GM08714 (cell line): ENCODE measurements around the gene ITIH4.

Experiments used
- H3K4me3 ChIP-seq: fragments of 200-500 bp; sonication (Bioruptor generic); 2 replicates; pipeline ENCODE4 v1.5.1; 2014; ENCODE audit warnings: mild to moderate bottlenecking, low read length, inconsistent platforms
- ZNF274 ChIP-seq: IDR thresholded peaks from 2 replicates; pipeline ENCODE4 v1.6.1; 2012; ENCODE audit warnings: mild to moderate bottlenecking, low read depth, low read length

ITIH4 gene

GRCh38 chr3:52792961-52793695, 37.3 kb downstream of the ITIH4 start:
- no peak overlapping the region for H3K4me3 ChIP-seq
- TF ChIP-seq ZNF274 = no peak

- no peak overlapping the region for H3K4me3 ChIP-seq
- TF ChIP-seq ZNF274 = no peak
Observed at GRCh38 chr3:52792413-52792812, 38.1 kb downstream of the ITIH4 start.

GRCh38 chr3:52791928-52792327, 38.5 kb downstream of the ITIH4 start:
- no peak for TF ChIP-seq ZNF274
- no peak overlapping the region for H3K4me3 ChIP-seq

GRCh38 chr3:52791366-52791765, 39.1 kb downstream of the ITIH4 start:
- TF ChIP-seq ZNF274 = no peak

GRCh38 chr3:52790741-52791140, 39.7 kb downstream of the ITIH4 start:
- no peak overlapping the region for H3K4me3 ChIP-seq
- TF ChIP-seq ZNF274 = no peak

More at GRCh38 chr3:52791366-52791765, 39.1 kb downstream of the ITIH4 start:
- no peak overlapping the region for H3K4me3 ChIP-seq

GRCh38 chr3:52790337-52790736, 40.1 kb downstream of the ITIH4 start:
- H3K4me3 ChIP-seq = no peak overlapping the region
- no peak for TF ChIP-seq ZNF274

GRCh38 chr3:52789746-52790040, 40.8 kb downstream of the ITIH4 start:
- H3K4me3 ChIP-seq = no peak overlapping the region
- TF ChIP-seq ZNF274 = no peak

- no peak for TF ChIP-seq ZNF274
- no peak overlapping the region for H3K4me3 ChIP-seq
Observed at GRCh38 chr3:52788890-52789745, 41.4 kb downstream of the ITIH4 start.

- no peak for TF ChIP-seq ZNF274
- no peak overlapping the region for H3K4me3 ChIP-seq
Observed at GRCh38 chr3:52787672-52788625, 42.5 kb downstream of the ITIH4 start.

- H3K4me3 ChIP-seq = no peak overlapping the region
- TF ChIP-seq ZNF274 = no peak
Observed at GRCh38 chr3:52787246-52787645, 43.2 kb downstream of the ITIH4 start.

GRCh38 chr3:52786330-52787215, 43.9 kb downstream of the ITIH4 start:
- TF ChIP-seq ZNF274 = no peak

GRCh38 chr3:52784931-52785590, 45.4 kb downstream of the ITIH4 start:
- no peak overlapping the region for H3K4me3 ChIP-seq
- no peak for TF ChIP-seq ZNF274

More at GRCh38 chr3:52786330-52787215, 43.9 kb downstream of the ITIH4 start:
- no peak overlapping the region for H3K4me3 ChIP-seq

- no peak for TF ChIP-seq ZNF274
- no peak overlapping the region for H3K4me3 ChIP-seq
Observed at GRCh38 chr3:52784021-52784621, 46.4 kb downstream of the ITIH4 start.
